ENCODE data around the gene TRNAU1AP. TPM values are rescaled to one million over a fixed set of nuclear protein-coding genes. Genes with fewer than 3 reads are reported as not detected.
"Not testable (repeated sequence)": the region's sequence is repeated elsewhere in the genome, so short reads cannot be mapped to it uniquely, and the experiment has no call there.

TRNAU1AP gene
- polyA plus RNA-seq, 3 donors from 2014 or later: 31.2 to 42.7 (median 37.8) TPM

GRCh38 chr1:28514445-28514933 is 38.4 kb upstream of the TRNAU1AP start:
- Mint-ChIP-seq H3K36me3 (peaks cover 10 to 27% (median 21%) of the 10 kb centered on the region in 3 donors), H3K27ac (peak overlapping the region in 1 of 6 donors; percentile 48), H3K27me3 (ENCODE audit: low read depth in 3 of 3) (peaks cover 1 to 15% (median 5%) of the 10 kb centered on the region in 3 donors), H3K4me1 (peaks cover 45 to 51% of the 10 kb centered on the region in 2 donors)
- H3K9me3 Mint-ChIP-seq, DNase-seq, H3K4me3 Mint-ChIP-seq: not testable (repeated sequence)

GRCh38 chr1:28516518-28516956 is 36.3 kb upstream of the TRNAU1AP start:
- Mint-ChIP-seq H3K9me3 (no peaks in the 10 kb centered on the region), H3K4me3 (peak overlapping the region in 3 of 5 donors; percentile 4 to 37 (median 31)), H3K27ac (peak overlapping the region in 3 of 6 donors; percentile 21 to 69 (median 39)), H3K4me1 (peaks cover 29 to 33% of the 10 kb centered on the region in 2 donors), H3K36me3 (peaks cover 8 to 13% (median 8%) of the 10 kb centered on the region in 3 donors), H3K27me3 (ENCODE audit: low read depth in 3 of 3) (peaks cover 2 to 10% (median 5%) of the 10 kb centered on the region in 3 donors)
- DNase-seq: no peak

GRCh38 chr1:28517649-28517999 is 35.3 kb upstream of the TRNAU1AP start:
- Mint-ChIP-seq H3K27me3 (ENCODE audit: low read depth in 3 of 3) (peaks cover 2 to 6% (median 5%) of the 10 kb centered on the region in 3 donors), H3K4me3 (peak overlapping the region; percentile 62 to 91 (median 87)), H3K36me3 (peaks cover 2 to 6% (median 2%) of the 10 kb centered on the region in 3 donors), H3K4me1 (peaks cover 23 to 31% of the 10 kb centered on the region in 2 donors), H3K9me3 (no peaks in the 10 kb centered on the region), H3K27ac (peak overlapping the region; percentile 8 to 89 (median 76))
- no peak for DNase-seq

- Mint-ChIP-seq H3K36me3 (peaks cover 0 to 5% (median 0%) of the 10 kb centered on the region in 3 donors), H3K4me3 (peak overlapping the region; percentile 85 to 92 (median 90)), H3K27ac (peak overlapping the region; percentile 80 to 93 (median 85)), H3K4me1 (peaks cover 20 to 29% of the 10 kb centered on the region in 2 donors), H3K27me3 (ENCODE audit: low read depth in 3 of 3) (peaks cover 2 to 6% (median 5%) of the 10 kb centered on the region in 3 donors), H3K9me3 (no peaks in the 10 kb centered on the region)
- peak; percentile 87 to 88 (median 87) for DNase-seq
These were observed 34.7 kb upstream of the TRNAU1AP start for GRCh38 chr1:28518000-28518744.

GRCh38 chr1:28518745-28519341 is 34.0 kb upstream of the TRNAU1AP start:
- Mint-ChIP-seq H3K27me3 (ENCODE audit: low read depth in 3 of 3) (peaks cover 2 to 6% (median 5%) of the 10 kb centered on the region in 3 donors), H3K9me3 (no peaks in the 10 kb centered on the region), H3K4me3 (peak overlapping the region; percentile 80 to 92 (median 88)), H3K36me3 (peaks cover 0 to 5% (median 0%) of the 10 kb centered on the region in 3 donors), H3K4me1 (peaks cover 20 to 29% of the 10 kb centered on the region in 2 donors), H3K27ac (peak overlapping the region; percentile 80 to 93 (median 85))
- DNase-seq: peak; percentile 63 to 66 (median 65)

GRCh38 chr1:28519946-28520725 is 32.7 kb upstream of the TRNAU1AP start:
- H3K27me3 Mint-ChIP-seq (ENCODE audit: low read depth in 3 of 3): peaks cover 2 to 6% (median 5%) of the 10 kb centered on the region in 3 donors
- peak overlapping the region in 2 of 6 donors; percentile 30 to 40 for H3K27ac Mint-ChIP-seq
- no peaks in the 10 kb centered on the region for H3K9me3 Mint-ChIP-seq
- H3K36me3 Mint-ChIP-seq: no peaks in the 10 kb centered on the region
- H3K4me3 Mint-ChIP-seq: peak overlapping the region in 1 of 5 donors; percentile 47
- DNase-seq: no peak
- peaks cover 17 to 29% of the 10 kb centered on the region in 2 donors for H3K4me1 Mint-ChIP-seq

- H3K36me3 Mint-ChIP-seq; H3K4me3 Mint-ChIP-seq; H3K27ac Mint-ChIP-seq; DNase-seq; H3K9me3 Mint-ChIP-seq; H3K27me3 Mint-ChIP-seq (ENCODE audit: low read depth in 3 of 3): not testable (repeated sequence)
- H3K4me1 Mint-ChIP-seq: peaks cover 17 to 29% of the 10 kb centered on the region in 2 donors
These were observed 32.1 kb upstream of the TRNAU1AP start for GRCh38 chr1:28520796-28521195.

- Mint-ChIP-seq H3K27ac (peak overlapping the region in 3 of 6 donors; percentile 14 to 55 (median 50)), H3K27me3 (ENCODE audit: low read depth in 3 of 3) (peaks cover 2 to 6% (median 5%) of the 10 kb centered on the region in 3 donors), H3K36me3 (no peaks in the 10 kb centered on the region), H3K9me3 (no peaks in the 10 kb centered on the region), H3K4me3 (peak overlapping the region in 1 of 5 donors; percentile 36), H3K4me1 (peaks cover 17 to 25% of the 10 kb centered on the region in 2 donors)
- DNase-seq: no peak
These were observed 31.3 kb upstream of the TRNAU1AP start for GRCh38 chr1:28521502-28522164.

GRCh38 chr1:28522537-28522936 is 30.3 kb upstream of the TRNAU1AP start:
- H3K9me3 Mint-ChIP-seq; H3K36me3 Mint-ChIP-seq; DNase-seq; H3K27me3 Mint-ChIP-seq (ENCODE audit: low read depth in 3 of 3); H3K4me3 Mint-ChIP-seq: not testable (repeated sequence)
- peaks cover 13 to 20% of the 10 kb centered on the region in 2 donors for H3K4me1 Mint-ChIP-seq
- H3K27ac Mint-ChIP-seq: peak overlapping the region in 2 of 6 donors; percentile 1 to 32

GRCh38 chr1:28525002-28525642 is 27.8 kb upstream of the TRNAU1AP start:
- not testable (repeated sequence) for H3K9me3 Mint-ChIP-seq; H3K27me3 Mint-ChIP-seq (ENCODE audit: low read depth in 3 of 3); H3K36me3 Mint-ChIP-seq; H3K27ac Mint-ChIP-seq; DNase-seq; H3K4me3 Mint-ChIP-seq; H3K4me1 Mint-ChIP-seq

GRCh38 chr1:28526886-28527285 is 26.0 kb upstream of the TRNAU1AP start:
- Mint-ChIP-seq H3K9me3 (no peaks in the 10 kb centered on the region), H3K4me3 (no peak overlapping the region), H3K27ac (no peak overlapping the region), H3K27me3 (ENCODE audit: low read depth in 3 of 3) (peaks cover 0 to under 1% (median 0%) of the 10 kb centered on the region in 3 donors), H3K36me3 (peaks cover 0 to 4% (median 4%) of the 10 kb centered on the region in 3 donors), H3K4me1 (peaks cover 0 to 3% of the 10 kb centered on the region in 2 donors)
- no peak for DNase-seq

GRCh38 chr1:28530456-28530855 is 22.4 kb upstream of the TRNAU1AP start:
- H3K36me3 Mint-ChIP-seq: peaks cover 0 to 8% (median 7%) of the 10 kb centered on the region in 3 donors
- no peaks in the 10 kb centered on the region for H3K4me1 Mint-ChIP-seq
- no peaks in the 10 kb centered on the region for H3K9me3 Mint-ChIP-seq
- no peak overlapping the region for H3K27ac Mint-ChIP-seq
- peaks cover 3 to 4% (median 3%) of the 10 kb centered on the region in 3 donors for H3K27me3 Mint-ChIP-seq (ENCODE audit: low read depth in 3 of 3)
- DNase-seq: no peak
- no peak overlapping the region for H3K4me3 Mint-ChIP-seq

Data from immature natural killer cell (primary cell).